ENCODE measurements around the gene QKI.

The QKI gene

DNA sequence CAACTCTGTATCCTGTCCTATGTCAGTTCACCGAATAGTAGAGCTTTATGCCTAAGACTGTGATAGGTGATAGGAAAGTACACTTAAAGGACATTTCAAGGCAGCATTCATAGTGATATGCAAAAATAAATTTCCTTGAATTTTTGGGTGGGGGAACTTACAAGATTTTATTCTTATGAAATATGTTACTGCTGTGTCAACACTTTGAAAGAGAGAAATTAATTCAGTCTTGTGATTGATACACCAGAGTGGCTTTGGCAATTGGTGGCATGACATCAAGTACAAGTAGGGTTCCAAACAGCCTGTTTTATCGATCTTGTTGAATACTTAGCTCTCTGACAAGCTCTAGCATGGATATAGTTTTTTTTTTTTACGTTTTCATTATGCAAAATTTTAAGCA lies 72.3 kb downstream of the QKI start:
- Histone ChIP-seq H3K27ac (ENCODE audit: low read length) (no peak overlapping the region), H3K4me2 (ENCODE audit: low read depth, low read length) (no peak overlapping the region), H3K79me2 (ENCODE audit: low read length) (peaks cover 50% of the 10 kb centered on the region), H4K20me1 (ENCODE audit: insufficient read depth, low read length) (no peaks in the 10 kb centered on the region), H2AFZ (ENCODE audit: low read length) (no peak overlapping the region), H3K9me2 (replicated peaks; ENCODE audit: insufficient read depth, low read length) (no peaks in the 10 kb centered on the region), H3K9ac (ENCODE audit: low read length) (no peak overlapping the region), H3K4me3 (ENCODE audit: low read length) (no peak overlapping the region), H3K9me3 (replicated peaks; ENCODE audit: insufficient read depth, low read length) (no peaks in the 10 kb centered on the region), H3K36me3 (replicated peaks; ENCODE audit: insufficient read depth, low read length) (no peaks in the 10 kb centered on the region), H3K4me1 (ENCODE audit: low read length) (no peaks in the 10 kb centered on the region), H3F3A (ENCODE audit: insufficient read depth, low read length) (no peaks in the 10 kb centered on the region), H3K27me3 (replicated peaks; ENCODE audit: insufficient read depth, low read length) (no peaks in the 10 kb centered on the region)
- TF ChIP-seq EZH2 (optimal IDR thresholded peaks at IDR 0.05; ENCODE audit: low read depth, low read length) (no peak), CTCF (IDR thresholded peaks at IDR 0.05; ENCODE audit: low read length) (no peak), EZH2phosphoT487 (IDR thresholded peaks at IDR 0.05; ENCODE audit: low read length) (no peak)
- DNase-seq, result no peak

- Histone ChIP-seq H3K4me2 (ENCODE audit: low read depth, low read length) (no peak overlapping the region), H3K9me2 (replicated peaks; ENCODE audit: insufficient read depth, low read length) (no peaks in the 10 kb centered on the region), H3K27me3 (replicated peaks; ENCODE audit: insufficient read depth, low read length) (no peaks in the 10 kb centered on the region), H3K4me3 (ENCODE audit: low read length) (no peak overlapping the region), H2AFZ (ENCODE audit: low read length) (no peak overlapping the region), H3K9ac (ENCODE audit: low read length) (no peak overlapping the region), H3K9me3 (replicated peaks; ENCODE audit: insufficient read depth, low read length) (no peaks in the 10 kb centered on the region), H3K4me1 (ENCODE audit: low read length) (no peaks in the 10 kb centered on the region), H3K79me2 (ENCODE audit: low read length) (peaks cover 51% of the 10 kb centered on the region), H3K27ac (ENCODE audit: low read length) (no peak overlapping the region), H4K20me1 (ENCODE audit: insufficient read depth, low read length) (no peaks in the 10 kb centered on the region), H3F3A (ENCODE audit: insufficient read depth, low read length) (no peaks in the 10 kb centered on the region), H3K36me3 (replicated peaks; ENCODE audit: insufficient read depth, low read length) (no peaks in the 10 kb centered on the region)
- TF ChIP-seq CTCF (IDR thresholded peaks at IDR 0.05; ENCODE audit: low read length) (no peak), EZH2 (optimal IDR thresholded peaks at IDR 0.05; ENCODE audit: low read depth, low read length) (no peak), EZH2phosphoT487 (IDR thresholded peaks at IDR 0.05; ENCODE audit: low read length) (no peak)
- no peak for DNase-seq
Observed at GRCh38 chr6:163487606-163488005, 73.1 kb downstream of the QKI start.

DNA sequence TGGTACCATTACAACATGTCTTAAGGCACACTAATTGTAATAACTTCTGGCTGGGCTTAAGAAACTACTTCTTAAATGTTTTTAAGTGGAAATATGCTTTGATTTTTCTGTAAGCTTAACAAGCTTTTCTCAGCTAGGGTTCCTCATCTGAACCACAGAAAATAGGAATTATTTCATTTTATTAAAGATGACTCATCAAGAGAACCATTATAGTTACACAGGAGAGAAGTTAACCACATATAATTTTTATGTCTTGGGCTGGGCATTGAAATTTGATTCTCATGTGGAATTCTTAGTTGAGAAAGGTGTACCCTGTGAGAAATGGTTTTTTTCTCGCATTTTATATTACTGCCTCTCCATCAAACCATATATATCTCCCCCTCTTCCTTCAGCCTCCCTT lies 75.1 kb downstream of the QKI start:
- Histone ChIP-seq H3K4me3 (ENCODE audit: low read length) (no peak overlapping the region), H4K20me1 (ENCODE audit: insufficient read depth, low read length) (no peaks in the 10 kb centered on the region)

More for the DNA sequence above, 75.1 kb downstream of the QKI start:
- TF ChIP-seq EZH2phosphoT487 (IDR thresholded peaks at IDR 0.05; ENCODE audit: low read length) (no peak), EZH2 (optimal IDR thresholded peaks at IDR 0.05; ENCODE audit: low read depth, low read length) (no peak), CTCF (IDR thresholded peaks at IDR 0.05; ENCODE audit: low read length) (no peak)
- Histone ChIP-seq H3K4me1 (ENCODE audit: low read length) (no peaks in the 10 kb centered on the region), H3K27ac (ENCODE audit: low read length) (no peak overlapping the region), H2AFZ (ENCODE audit: low read length) (no peak overlapping the region), H3K27me3 (replicated peaks; ENCODE audit: insufficient read depth, low read length) (no peaks in the 10 kb centered on the region), H3F3A (ENCODE audit: insufficient read depth, low read length) (no peaks in the 10 kb centered on the region), H3K79me2 (ENCODE audit: low read length) (peaks cover 57% of the 10 kb centered on the region), H3K4me2 (ENCODE audit: low read depth, low read length) (no peak overlapping the region), H3K9me2 (replicated peaks; ENCODE audit: insufficient read depth, low read length) (no peaks in the 10 kb centered on the region), H3K9me3 (replicated peaks; ENCODE audit: insufficient read depth, low read length) (no peaks in the 10 kb centered on the region), H3K36me3 (replicated peaks; ENCODE audit: insufficient read depth, low read length) (no peaks in the 10 kb centered on the region), H3K9ac (ENCODE audit: low read length) (no peak overlapping the region)
- DNase-seq, result no peak

Measured in MM.1S (cell line).